Measurements from ENCODE around the gene ZMYND19.

DNA sequence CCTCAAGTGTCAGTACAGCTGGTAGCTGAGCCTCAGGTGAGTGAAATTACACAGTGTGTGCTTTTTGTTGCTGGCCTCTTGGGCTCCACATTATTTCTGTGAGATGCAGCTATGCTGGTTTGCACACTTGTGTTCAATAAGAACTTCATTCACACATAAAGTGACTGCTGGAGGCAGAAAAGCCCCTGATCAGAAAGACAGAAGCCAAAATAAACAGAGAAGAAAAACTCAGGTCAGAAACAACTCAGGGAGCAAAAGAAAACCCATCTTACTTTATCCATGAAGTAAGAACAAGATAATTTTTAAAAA, 55.2 kb downstream of the ZMYND19 start:
- TF ChIP-seq, protein P1, sequence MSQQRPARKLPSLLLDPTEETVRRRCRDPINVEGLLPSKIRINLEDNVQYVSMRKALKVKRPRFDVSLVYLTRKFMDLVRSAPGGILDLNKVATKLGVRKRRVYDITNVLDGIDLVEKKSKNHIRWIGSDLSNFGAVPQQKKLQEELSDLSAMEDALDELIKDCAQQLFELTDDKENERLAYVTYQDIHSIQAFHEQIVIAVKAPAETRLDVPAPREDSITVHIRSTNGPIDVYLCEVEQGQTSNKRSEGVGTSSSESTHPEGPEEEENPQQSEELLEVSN (IDR thresholded peaks at IDR 0.05), result no peak
- TF ChIP-seq CEBPB (IDR thresholded peaks at IDR 0.05; ENCODE audit: low read depth, low read length) (no peak), RAD21 (IDR thresholded peaks at IDR 0.05 in 1 of 2, conservative IDR thresholded peaks at IDR 0.05 in 1 of 2; ENCODE audit: low read depth in 2 of 2, low read length in 2 of 2) (no peak), HDAC6 (IDR thresholded peaks at IDR 0.05; ENCODE audit: low read depth, low read length) (no peak), POLR2A (IDR thresholded peaks at IDR 0.05; ENCODE audit: control extremely low read depth in 1 of 2, low read depth in 2 of 2, low read length in 2 of 2) (no peak), EZH2 (IDR thresholded peaks at IDR 0.05; ENCODE audit: low read depth, low read length, severe bottlenecking) (no peak), PHF8 (conservative IDR thresholded peaks at IDR 0.05; ENCODE audit: low read depth, low read length) (no peak)
- TF ChIP-seq, protein P2, sequence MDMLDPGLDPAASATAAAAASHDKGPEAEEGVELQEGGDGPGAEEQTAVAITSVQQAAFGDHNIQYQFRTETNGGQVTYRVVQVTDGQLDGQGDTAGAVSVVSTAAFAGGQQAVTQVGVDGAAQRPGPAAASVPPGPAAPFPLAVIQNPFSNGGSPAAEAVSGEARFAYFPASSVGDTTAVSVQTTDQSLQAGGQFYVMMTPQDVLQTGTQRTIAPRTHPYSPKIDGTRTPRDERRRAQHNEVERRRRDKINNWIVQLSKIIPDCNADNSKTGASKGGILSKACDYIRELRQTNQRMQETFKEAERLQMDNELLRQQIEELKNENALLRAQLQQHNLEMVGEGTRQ (IDR thresholded peaks at IDR 0.05; ENCODE audit: low read length), result no peak
- TF ChIP-seq, protein P3, sequence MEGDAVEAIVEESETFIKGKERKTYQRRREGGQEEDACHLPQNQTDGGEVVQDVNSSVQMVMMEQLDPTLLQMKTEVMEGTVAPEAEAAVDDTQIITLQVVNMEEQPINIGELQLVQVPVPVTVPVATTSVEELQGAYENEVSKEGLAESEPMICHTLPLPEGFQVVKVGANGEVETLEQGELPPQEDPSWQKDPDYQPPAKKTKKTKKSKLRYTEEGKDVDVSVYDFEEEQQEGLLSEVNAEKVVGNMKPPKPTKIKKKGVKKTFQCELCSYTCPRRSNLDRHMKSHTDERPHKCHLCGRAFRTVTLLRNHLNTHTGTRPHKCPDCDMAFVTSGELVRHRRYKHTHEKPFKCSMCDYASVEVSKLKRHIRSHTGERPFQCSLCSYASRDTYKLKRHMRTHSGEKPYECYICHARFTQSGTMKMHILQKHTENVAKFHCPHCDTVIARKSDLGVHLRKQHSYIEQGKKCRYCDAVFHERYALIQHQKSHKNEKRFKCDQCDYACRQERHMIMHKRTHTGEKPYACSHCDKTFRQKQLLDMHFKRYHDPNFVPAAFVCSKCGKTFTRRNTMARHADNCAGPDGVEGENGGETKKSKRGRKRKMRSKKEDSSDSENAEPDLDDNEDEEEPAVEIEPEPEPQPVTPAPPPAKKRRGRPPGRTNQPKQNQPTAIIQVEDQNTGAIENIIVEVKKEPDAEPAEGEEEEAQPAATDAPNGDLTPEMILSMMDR (IDR thresholded peaks at IDR 0.05; ENCODE audit: control extremely low read depth in 1 of 3, insufficient read depth in 1 of 3, low read depth in 1 of 3, low read length in 3 of 3), result no peak

Measured in H1 (cell line).